ENCODE measurements around the gene RHOD.

The RHOD gene

DNA sequence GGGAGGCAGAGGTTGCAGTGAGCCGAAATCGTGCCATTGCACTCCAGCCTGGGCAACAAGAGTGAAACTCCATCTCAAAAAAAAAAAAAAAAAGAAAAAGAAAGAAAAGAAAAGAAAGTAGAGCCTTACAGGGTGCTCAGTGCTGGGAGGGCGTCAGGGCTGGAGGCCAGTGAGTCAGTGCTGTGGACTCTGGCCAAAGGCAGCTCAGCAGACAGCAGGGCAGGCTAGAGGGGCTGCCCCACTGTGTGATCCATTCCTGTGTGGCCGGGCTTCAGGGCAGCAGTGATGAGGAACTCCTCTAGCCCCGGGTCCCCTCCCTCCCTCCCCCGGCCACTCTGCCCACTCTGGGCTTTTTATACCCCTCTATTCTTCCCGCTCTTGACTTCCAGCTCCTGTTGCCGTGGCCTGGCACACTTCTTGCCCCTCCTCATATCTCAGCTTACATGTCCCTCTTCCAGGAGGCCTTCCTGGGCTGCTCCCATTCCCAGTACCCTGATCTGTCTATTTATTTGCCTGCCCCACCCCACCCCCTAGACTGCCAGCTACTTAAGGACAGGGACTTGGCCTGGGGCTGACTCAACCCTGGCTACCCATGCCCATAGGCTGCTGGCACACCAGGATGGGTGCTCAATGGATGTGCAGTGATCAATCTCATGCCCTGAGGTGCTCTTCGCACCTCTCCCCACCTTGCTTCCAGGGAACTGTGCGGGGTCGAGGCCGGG is 23.7 kb upstream of the RHOD start:
- DNase-seq (ENCODE audit: low spot score): no peak

DNA sequence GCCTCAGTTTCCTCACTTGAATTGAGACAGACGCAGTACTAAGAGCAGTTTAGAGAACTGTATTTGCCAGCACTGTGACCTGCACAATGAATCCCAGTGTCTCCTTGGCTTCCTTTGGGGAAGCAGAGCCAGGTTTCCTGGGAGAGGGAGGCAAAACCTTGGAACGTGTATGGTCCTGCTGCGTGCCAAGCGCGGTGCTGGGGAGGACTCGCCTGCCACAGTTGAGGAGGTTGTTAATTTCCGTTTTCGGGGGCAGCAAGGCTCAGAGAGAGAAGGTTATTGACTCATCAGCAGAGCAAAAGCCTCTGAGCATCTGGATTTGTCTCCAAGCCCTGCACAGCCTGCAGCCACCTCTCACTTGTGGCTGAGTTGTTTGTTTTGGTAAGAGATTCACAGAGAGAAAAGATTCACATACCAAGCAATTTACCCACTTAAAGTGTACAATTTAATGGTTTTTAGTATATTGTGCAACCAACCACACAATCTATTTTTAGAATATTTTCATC is 22.9 kb upstream of the RHOD start:
- DNase-seq (ENCODE audit: low spot score): no peak

DNA sequence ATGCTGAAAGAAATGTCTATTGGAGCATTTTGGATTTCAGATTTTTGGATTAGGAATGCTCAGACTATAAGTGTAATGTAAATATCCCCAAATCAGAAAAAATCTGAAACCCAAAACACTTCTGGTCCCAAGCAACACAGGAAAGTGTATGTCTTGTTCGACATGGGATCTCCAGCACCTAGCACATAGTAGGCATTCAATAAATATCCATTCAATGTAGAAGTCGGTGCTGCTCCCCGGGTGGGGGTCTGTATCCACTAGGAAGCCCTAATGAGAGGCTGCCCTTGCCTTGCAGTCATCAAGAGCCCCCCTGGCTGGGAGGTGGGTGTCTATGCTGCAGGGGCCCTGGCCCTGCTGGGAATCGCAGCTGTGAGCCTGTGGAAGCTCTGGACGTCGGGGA is 22.3 kb upstream of the RHOD start:
- DNase-seq (ENCODE audit: low spot score): no peak

DNA sequence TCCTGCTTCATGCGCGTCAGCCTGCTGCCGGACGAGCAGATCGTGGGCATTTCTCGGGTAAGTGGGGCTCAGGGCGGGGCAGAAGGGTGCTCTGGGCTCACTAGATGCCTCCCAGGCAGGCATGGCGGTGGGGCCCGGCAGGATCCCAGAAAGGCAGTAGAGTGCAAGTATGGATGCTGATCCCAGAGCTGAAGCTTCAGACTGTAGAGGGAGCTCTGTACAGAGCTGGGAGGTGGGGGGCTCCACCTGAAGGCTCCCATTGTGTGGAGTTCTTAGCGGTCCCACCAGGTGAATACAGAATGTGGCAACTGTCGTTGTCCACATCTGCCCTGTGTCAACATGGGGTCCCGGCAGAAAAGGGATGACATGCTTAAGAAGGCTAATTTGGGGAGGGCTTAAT is 16.5 kb upstream of the RHOD start:
- no peak for DNase-seq (ENCODE audit: low spot score)

DNA sequence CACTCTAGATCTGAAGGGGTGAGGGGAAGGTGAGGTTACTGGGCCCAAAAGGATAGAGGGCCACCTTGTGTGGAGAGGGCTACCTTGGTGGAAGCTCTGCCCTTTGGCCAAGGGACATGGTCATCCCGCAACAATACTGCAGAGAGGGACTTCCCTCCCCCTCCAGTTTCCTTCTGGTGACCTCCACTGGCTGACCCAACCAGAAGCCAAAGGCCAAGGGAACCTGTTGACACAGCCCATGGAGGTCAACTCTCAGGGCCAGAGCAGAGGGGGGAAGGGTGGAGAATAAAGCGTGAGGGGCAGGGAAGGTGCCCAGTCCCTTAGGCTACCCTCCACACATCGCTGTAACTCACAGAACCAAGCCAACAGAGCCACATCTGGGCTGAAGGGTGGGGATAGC is 15.0 kb upstream of the RHOD start:
- no peak for DNase-seq (ENCODE audit: low spot score)

DNA sequence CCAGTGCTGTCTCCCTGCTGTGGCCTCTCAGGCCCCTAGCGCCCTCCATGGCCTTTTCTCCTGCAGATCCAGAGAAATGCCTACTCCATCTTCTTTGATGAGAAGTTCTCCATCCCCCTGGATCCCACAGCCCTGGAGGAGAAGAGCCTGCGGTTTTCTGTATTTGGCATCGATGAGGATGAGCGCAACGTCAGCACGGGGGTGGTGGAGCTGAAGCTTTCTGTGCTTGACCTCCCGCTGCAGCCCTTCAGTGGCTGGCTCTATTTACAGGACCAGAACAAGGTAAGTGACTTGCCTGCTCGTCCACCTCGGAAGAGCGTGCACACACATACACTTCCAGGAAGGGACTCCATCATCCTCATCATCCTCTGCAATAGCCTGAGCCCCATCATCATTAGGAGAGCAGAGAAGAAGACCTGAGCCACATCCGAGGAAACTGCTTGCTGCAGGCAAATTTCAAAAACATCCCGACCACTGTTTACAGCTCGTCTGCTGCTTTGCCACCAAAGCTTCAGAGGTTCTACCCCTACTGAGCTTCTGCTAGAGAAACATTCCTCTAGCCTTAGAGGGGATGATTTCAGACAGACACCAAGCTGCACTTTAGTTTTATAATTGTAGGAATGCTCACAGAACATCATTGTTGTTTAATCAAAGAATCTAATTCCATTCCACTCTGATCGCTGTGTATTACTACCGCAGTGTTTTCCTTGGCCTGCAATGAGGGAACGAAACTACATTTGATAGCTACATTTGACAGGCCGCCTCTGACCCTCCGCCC is 12.9 kb upstream of the RHOD start:
- DNase-seq (ENCODE audit: low spot score): no peak

DNA sequence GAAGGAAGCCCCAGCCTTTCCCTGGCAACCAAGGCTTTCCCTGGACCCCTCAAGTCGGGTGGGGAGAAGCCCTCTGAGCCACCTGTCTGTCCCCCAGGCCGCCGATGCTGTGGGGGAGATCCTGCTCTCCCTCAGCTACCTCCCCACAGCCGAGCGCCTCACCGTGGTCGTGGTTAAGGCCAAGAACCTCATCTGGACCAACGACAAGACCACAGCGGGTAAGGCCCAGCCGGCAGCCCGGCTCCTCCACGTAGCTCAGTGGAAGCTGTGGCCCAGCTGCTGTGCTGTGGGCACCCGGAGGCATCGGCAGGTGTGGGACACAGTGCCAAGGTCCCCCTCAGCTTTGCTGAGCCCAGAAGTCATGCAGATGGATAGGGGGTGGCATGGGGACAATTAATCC is 12.2 kb upstream of the RHOD start:
- DNase-seq (ENCODE audit: low spot score): no peak

DNA sequence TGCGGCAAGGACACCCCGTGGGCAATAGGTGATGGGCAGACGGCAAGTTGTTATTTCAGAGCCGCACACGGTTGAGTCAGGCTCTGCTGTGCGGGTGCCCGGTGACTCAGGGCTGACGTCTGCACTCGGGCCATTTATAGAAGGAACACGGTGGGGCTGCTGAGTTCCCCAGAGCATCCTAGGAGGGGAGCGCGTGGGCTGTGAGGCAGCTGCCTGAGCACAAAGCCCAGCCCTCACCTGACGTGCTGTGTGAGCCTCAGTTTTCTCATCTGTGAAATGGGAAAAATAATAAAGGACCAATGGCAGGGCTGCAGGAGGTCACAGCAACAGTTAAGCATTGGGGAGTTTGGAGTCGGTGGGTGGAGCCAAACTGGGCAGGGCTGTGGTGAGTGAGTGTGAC is 11.3 kb upstream of the RHOD start:
- DNase-seq (ENCODE audit: low spot score): no peak

DNA sequence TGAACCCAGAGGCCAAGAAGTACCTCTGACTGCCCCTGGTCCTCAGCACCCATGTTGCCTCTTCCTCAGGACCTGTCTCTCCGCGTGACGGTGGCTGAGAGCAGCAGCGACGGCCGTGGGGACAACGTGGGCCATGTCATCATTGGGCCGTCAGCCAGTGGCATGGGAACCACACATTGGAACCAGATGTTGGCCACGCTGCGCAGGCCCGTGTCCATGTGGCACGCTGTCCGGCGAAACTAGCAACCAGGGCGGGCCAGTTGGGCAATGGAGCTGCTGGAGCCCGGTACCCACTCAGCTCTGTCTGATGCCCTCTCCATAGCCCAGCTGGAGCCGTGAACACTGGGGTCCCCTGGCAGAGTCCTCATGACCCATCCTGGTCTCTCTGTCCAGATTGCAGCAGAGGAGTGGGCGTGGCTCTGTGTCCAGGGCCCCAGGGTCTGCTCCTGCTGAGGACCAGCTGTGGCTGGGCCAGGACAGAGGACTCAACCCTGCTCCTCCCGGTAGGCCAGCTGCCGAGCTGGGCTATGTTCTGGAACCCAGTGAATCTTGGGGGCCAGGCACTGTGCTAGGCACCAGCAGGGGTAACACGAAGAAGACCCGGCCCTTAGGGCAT is 8.0 kb upstream of the RHOD start:
- no peak for DNase-seq (ENCODE audit: low spot score)

DNA sequence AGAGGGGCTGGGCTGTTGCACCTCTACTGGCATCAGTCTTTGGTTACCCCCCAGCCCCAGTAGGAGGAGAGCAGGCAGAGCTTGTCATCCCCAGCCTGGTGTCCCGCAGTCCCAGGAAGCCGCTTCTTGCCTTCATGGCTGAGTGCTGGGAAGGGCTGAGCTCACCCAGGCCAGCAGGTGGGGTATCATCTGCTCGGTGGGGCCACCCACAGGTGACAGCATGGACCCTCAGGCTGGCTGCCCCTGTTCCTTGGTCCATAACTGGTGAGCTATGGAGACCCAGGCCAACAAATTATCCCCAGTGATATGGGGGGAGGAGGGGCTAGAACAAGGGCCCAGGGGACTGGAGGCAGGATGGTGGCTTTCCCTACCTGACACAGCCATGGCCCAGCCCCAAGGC is 6.5 kb upstream of the RHOD start:
- no peak for DNase-seq (ENCODE audit: low spot score)

DNA sequence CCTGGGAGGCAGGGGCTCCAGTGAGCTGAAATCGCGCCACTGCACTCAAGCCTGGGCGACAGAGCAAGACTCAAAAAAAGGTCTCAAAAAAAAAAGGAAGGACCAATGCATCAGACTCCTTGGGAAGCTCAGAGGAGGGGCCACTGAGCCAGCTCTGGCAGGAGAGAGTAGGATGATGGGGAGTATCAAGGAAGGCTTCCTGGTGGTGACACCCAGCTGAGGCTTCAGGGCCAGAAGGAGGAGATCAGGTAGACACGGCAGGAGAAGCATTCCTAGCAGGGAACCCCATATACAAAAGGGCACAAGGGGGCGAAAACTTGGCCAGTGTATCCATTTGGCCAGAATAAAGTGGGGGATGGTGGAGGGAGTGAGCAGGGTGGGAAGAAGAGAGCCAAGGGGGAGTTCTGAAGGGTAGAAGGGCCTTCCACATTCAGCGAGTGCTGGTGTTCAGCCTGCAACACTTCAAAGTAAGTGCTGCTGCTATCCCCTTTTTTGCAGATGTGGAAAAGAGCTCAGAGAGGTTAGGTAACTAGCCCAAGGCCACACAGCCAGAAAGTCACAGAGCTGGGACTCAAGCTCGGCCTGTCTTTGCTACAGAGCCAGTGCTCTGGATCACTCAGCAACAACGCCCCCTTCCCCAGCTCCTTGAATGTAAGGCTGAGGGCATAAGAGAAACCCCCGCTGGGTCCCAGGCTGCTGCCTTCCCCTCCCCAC is 5.3 kb upstream of the RHOD start:
- DNase-seq (ENCODE audit: low spot score): no peak

DNA sequence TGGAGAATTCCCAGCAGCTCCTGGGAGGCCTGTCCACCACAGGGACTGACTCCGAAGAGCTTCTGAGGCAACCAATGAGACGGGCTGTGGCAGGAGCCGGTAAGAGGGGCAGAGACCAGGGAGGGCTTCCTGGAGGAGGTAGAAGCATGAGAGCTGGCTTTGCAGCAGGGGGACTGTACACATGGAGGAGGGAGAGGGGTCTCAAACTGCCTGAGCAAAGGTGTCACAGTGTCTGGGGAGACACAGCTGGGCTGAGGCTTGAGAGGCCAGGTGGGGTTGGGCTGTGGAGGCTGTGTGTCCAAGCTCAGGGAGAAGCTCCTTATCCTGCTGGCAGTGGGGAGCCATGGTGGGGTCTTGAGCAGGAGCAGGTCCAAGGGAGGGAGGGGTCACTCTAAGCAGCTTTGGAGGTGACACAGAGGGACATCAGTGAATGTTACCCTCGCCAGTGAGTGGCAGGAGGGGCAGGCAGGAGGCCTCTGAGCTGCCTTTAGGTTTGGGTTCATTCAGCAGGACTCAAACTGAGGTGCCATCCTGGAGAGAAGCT is 4.6 kb upstream of the RHOD start:
- no peak for DNase-seq (ENCODE audit: low spot score)

DNA sequence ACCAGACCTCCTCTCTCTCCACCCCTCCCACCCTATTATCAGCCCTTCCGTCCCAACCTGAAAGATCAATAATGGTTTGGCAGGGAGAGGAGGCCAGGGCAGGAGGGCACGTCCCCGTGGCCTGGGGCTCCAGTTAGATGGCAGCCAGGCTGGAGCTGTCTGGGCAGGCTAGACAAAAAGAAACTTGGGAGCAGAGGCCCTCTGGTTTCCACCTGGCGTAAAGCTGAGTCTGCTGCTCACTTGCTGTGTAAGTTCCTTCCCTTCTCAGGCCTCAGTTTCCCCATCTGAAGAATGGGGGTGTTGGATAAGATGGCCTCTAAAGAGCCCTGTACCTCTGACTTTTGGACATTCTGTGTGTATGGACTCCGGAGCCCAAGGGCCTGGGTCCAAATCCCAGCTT is 3.8 kb upstream of the RHOD start:
- no peak for DNase-seq (ENCODE audit: low spot score)

DNA sequence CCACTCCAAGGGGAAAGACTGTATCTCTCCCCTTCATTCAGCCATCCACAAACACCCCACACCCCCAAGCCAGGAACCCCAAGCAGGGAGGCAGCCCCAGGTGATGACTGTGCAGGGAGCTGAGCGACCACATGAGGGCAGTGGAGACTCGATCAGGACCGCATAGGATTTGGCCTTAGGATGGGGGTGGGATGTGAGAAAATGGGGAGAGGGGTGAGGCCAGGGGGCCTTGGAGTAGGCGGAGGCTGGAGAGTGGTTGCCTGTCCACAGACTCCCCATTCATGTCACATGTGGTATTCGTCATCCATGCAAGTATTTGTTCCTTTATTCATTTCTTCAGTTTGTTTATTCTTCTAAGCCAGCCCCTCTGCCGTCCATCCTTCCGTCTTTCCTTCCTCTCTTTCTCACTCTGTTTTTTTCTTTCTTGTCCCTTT is 2.7 kb upstream of the RHOD start:
- peak; percentile 16 for DNase-seq (ENCODE audit: low spot score)

DNA sequence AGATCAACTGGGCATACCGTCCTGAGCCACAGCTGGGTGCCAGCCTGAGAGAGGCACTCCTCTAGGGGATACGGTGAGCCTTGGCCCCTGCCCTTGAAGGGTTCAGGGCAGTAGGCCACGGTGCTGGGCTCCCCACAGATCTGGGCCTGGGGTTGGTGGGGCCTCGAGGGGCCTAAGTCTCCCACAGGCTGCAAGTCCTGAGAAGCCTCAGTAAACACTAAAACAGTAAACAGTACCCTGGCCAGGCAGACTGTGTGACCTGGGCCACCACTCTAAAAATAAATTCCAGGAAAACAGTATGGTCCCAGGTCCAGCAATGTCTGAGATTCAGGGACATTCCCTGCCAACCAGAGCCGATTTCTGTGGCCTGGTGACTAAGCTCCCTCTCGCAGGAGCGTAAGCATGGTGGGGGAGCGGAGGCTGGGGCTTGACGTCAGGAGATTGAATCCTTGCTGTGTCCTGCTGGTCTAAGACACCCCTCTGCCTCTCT is 2.3 kb upstream of the RHOD start:
- DNase-seq (ENCODE audit: low spot score): no peak

DNA sequence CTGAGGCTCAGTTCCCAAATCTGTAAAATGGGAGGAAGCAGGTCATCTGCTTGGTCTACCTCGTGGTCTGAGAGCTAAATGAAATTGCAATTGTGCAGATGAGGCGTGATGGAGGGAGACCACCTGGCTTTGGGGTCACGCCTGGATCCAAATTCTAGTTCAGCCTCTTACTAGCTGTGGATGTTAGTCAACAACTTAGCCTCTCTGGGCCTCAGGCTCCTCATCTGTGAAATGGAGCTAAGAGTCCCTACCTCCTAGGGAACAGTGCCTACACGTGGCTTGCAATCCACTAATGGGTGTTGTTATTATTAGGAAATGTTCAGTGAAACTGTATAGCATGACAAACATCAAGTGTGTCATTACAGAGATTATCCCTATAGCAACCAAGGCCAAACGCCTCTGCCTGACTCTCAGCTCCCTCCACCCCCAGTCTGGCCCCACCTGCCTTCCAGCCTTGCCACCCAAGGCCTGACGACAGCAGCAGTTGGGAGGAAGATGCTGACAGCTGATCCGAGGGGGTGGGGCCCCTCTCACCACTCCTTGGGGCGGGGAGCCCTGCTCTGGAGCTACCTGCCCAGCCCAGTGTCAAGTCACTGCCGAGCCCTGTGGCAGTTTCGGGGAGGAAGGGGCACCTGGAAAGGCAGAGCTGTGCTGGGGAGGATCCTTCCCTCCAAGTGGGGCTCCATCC is 1.7 kb upstream of the RHOD start:
- no peak for DNase-seq (ENCODE audit: low spot score)

DNA sequence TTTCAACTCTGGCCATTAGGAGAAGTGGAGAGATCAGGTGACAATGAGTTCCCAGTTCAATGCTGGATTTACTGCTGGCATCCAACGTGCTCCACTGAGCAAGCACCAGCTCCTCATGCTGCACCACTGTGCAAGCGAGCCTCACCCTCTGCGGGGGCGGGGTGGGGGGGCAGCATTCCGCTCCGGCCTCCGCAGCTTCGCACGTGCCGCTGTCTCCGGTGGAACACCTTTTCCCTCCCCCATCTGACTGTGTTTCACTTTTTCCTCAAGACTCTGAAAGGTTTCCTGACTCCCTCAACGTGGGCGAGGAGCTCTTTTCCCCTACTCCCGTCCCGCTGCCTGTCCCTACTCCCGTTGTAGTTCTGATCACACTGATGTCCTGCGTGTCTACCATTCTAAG is 835 bp upstream of the RHOD start:
- no peak for DNase-seq (ENCODE audit: low spot score)

DNA sequence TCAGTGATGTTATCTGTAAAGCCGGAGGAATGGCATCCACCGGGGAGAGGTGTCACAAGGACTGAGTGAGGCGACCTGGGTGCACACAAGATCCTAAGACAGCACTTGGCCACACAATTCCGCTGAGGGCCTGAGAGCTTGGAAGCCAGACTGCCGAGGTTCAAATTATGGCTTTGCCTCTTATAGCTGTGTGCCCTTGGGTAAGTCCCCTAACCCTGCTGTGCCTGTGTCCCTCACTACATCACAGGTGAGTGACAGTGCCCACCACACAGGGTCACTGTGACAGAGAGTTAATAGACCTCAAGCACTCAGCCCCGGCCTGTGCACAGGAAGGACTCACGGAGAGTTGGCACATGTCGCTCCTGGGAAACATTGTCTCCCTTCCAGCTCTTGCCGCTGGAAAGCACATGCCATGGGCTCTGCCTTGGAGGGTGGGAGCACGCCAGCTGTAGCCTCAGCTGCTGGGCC is 592 bp downstream of the RHOD start:
- DNase-seq (ENCODE audit: low spot score): no peak

DNA sequence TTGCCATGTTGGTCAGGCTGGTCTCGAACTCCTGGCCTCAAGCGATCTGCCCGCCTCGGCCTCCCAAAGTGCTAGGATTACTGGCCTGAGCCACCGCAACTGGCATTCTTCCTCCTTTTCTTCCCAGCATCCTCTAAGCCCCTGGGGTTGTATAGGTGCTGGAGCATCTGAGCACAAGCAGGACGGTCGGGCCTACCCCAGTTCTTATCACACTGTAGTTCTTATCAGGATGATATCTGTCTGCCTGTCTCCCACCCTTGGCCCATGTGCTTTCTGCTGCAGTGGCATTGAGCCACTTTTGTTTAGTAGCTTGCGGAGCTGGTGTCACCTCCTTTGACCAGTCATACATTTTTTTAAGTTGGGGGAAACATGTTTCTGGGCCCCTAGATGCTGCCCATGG is 1.9 kb downstream of the RHOD start:
- DNase-seq (ENCODE audit: low spot score): no peak

DNA sequence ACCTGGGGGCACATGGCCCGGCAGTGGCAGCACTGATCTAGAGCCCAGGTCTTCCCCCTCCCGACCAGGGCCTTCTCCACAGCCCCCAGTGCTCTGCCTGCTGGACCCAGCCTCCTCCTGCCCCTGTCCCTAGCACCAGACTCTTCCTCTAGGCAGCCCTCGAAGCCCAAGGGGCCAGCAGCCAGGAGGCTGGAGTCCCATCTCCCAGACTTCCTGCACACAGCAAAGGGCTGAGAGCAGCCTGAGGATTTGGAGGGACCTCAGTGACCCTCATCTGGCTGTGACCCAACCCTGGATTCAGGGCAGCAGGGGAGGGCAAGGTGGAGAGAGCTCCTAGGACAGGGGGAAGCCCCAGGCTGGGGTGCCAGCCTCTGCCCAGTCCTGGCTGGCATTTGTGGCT is 3.0 kb downstream of the RHOD start:
- DNase-seq (ENCODE audit: low spot score): no peak

DNA sequence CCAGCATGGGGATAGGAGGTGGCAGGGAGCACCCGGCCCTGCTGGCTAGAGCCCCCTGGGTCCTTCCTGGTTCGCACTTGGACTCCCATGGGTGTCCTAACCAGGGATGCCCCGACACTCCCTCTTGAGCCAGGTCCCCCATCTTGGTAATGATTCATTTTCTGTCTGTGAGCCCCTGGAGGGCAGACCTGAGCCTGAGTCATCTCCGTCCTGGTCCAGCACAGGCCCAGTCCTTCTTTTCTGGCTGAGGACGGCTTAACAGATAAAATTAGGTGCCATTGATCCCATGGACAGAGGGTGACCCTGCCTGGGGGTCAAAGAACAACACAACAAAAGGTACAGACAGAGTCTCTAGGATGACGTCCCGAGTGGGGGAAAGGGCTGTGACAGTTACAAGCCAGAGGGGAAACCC is 3.5 kb downstream of the RHOD start:
- no peak for DNase-seq (ENCODE audit: low spot score)
